Bronchus fibroblast of lung (primary cell): ENCODE results near the gene MGAT5B. TPM values are rescaled to one million over a fixed set of nuclear protein-coding genes. Genes with fewer than 3 reads are reported as not detected.

Experiments used
- total RNA-seq: library from RNA; depleted of rRNA; stranded (reverse); fragments of >200 nt; gene quantifications from 2 replicates; pipeline ENCODE4 v1.2.3, GENCODE V29; 2015

MGAT5B gene, protein sequence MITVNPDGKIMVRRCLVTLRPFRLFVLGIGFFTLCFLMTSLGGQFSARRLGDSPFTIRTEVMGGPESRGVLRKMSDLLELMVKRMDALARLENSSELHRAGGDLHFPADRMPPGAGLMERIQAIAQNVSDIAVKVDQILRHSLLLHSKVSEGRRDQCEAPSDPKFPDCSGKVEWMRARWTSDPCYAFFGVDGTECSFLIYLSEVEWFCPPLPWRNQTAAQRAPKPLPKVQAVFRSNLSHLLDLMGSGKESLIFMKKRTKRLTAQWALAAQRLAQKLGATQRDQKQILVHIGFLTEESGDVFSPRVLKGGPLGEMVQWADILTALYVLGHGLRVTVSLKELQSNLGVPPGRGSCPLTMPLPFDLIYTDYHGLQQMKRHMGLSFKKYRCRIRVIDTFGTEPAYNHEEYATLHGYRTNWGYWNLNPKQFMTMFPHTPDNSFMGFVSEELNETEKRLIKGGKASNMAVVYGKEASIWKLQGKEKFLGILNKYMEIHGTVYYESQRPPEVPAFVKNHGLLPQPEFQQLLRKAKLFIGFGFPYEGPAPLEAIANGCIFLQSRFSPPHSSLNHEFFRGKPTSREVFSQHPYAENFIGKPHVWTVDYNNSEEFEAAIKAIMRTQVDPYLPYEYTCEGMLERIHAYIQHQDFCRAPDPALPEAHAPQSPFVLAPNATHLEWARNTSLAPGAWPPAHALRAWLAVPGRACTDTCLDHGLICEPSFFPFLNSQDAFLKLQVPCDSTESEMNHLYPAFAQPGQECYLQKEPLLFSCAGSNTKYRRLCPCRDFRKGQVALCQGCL
- total RNA-seq, result 0.50 and 1.2 TPM in 2 replicates

DNA sequence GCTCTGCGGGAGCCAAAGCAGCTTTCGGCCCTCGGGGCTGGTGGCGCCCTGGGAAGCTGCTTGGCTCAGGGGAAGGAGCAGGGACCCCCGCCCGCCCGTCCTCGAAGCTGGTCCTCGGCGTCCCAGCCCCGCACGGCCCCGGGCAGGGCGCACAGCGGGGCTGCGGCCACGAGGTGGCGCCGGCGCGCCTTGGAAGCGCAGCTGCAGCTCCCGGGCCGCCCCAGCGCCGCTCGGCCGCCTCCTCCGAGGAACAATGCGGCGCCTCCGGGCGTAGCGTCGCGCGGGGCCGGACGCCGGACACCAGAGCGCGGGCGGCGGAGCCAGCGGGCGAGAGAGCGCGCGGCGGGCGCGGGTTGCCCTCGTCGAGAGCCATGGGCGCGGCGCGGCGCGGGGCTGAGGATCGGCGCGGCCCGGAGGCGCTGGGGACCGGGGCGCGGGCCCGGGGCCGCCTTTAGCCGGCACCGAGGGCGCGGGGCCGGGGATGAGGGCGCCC lies at the start of gene MGAT5B:
Gene MGAT5B (plus strand): TSS at position 229 of the 493 bp plus-strand sequence. CDS start 626 bp downstream, outside the sequence.

Other genes starting within 250 kb of the MGAT5B start
- not detected in 2 replicates for gene ST6GALNAC1, start 224.6 kb upstream of the MGAT5B start, total RNA-seq
- gene MXRA7, start 157.4 kb upstream of the MGAT5B start, total RNA-seq, result 111 and 131 TPM in 2 replicates
- gene JMJD6, start 141.8 kb upstream of the MGAT5B start, total RNA-seq, result 18.8 and 23.3 TPM in 2 replicates
- gene METTL23, start 141.6 kb upstream of the MGAT5B start, total RNA-seq, result 35.0 and 35.7 TPM in 2 replicates
- 284 and 285 TPM in 2 replicates for gene SRSF2, start 131.1 kb upstream of the MGAT5B start, total RNA-seq
- 13.1 and 17.8 TPM in 2 replicates for gene MFSD11, start 130.3 kb upstream of the MGAT5B start, total RNA-seq